Stimulated activated CD8-positive, alpha-beta memory T cell treated with anti-CD3 and anti-CD28 coated beads, Interleukin-12 subunit alpha, Interleukin-12 subunit beta, amount 100 ng/mL, for 24 hours (primary cell): ENCODE results near the gene OTOS.

ENCODE experiments used
- DNase-seq: peaks from one replicate; pipeline ENCODE4 v3.0.0-alpha.2; 2020; ENCODE audit errors: extremely low read depth

Gene OTOS

DNA sequence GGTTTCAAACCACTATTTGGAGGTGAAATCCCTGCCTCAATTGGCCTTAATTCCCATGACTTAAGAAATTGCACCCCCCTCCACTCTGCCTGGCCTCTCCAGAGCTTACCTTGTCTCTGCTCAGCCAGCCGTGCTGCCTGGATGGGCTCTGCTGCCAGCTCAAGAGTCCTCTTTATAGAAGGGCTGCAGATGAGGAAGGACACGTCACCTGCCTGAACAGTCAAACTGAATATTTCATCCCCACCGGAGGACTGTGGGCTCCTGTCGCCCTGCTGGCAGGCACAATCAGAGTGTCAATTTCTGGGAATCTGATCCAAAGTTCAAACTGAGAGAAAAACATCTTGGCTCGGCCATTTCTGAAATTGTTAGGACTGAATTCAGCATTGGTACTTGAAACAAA, at the start of gene OTOS:
OTOS (minus strand) TSS at position 148 of the 400 bp plus-strand sequence. CDS start 332 bp downstream, outside the sequence.
- DNase-seq = no peak

DNA sequence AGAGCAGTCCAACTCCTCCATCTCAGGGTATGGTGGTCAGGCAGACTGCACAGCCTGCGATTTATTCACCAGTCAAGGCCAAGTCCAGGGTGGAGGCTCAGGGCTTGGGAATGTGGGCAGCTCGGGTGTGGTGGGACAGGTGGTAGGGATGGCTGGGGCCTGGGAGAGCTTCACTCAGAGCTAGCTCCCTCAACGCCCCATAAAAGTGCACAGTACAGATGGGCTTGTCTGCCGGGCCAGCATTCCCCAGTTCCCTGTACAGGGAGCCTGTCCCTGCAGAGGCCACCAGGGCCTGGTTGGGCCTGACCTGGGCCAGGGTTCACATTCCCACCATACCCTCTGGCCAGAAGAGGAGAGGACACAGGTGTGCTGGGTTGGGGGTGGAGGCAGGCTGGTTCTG, 49.2 kb upstream of the OTOS start:
- DNase-seq = no peak

GRCh38 chr2:240187989-240188590, 47.6 kb upstream of the OTOS start:
- no peak for DNase-seq

GRCh38 chr2:240186191-240186725, 45.8 kb upstream of the OTOS start:
- no peak for DNase-seq

GRCh38 chr2:240184656-240185055, 44.2 kb upstream of the OTOS start:
- no peak for DNase-seq

DNA sequence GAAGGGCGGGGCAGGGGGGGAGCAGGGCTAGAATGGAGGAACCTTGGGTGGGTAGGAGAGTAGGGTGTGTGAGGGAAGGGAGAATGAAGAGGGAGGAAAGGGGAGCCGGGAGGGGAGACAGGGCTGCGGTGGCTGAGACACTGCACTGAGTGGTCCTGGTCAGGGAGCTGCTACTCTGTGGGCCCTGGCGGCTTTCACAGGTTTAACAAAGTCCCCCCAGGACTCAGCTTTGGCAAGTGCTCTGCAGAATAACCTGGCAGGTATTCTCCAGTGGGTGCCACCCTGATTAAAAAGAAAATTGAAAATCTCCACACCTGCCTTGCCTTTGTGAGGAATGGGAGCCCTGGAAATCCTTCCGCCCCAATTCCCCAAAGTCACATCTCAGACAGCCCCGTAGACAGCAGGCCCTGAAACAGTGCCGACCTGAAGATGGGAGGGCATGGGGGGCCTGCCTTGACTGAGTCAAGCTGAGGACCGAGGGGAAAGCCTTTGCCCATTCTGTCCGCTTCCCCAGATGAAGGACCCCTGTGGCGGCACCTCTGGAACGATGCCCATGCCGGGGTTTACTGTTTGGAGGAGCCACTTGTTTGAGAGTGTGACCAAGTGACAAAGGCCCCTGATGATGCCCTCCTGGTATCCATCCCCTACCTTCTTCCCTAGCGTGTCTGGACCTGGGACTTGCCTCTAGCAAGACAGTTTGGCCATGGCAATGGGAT, 43.6 kb upstream of the OTOS start:
- DNase-seq = no peak

- DNase-seq = no peak
Observed at GRCh38 chr2:240183006-240183874, 42.8 kb upstream of the OTOS start.

DNA sequence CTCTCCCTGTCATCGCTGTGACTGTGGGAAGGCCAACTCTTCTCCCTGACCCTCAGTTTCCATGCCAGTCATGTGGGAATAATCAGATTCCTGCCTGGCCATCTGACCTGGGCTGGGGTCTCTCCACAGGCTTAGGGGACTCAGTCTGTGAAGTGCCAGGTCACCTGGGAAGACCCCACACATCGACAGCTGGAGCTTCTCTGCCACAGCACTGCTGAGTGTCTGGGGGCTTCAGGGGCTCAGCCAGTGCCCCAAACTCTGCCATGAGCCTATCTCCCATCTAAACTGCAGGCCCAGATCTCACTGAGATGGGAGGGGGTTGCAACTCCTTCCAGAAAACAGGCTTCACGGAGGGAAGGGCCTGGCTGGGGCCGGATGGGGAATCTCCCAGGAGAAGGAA, 42.0 kb upstream of the OTOS start:
- DNase-seq = no peak

DNA sequence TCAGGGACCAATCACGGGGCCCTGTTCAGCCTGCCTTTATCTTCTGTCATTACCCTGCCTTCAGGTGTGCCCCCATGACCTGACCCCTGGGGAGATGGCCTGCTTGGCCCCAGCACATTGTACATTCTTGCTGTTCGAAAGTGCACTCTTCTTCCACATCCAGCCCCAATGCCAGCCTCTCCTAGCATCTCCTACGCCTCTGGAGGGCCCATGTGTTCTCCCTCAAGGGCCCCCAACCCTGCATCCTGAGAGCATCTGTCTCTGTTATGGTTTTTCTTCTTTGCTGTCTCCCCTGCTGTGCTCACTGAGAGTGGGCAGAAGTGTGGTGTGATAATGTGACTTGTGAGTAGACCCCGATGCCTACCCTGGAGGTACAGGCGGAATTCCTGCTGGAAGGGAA, 41.5 kb upstream of the OTOS start:
- DNase-seq = no peak

DNA sequence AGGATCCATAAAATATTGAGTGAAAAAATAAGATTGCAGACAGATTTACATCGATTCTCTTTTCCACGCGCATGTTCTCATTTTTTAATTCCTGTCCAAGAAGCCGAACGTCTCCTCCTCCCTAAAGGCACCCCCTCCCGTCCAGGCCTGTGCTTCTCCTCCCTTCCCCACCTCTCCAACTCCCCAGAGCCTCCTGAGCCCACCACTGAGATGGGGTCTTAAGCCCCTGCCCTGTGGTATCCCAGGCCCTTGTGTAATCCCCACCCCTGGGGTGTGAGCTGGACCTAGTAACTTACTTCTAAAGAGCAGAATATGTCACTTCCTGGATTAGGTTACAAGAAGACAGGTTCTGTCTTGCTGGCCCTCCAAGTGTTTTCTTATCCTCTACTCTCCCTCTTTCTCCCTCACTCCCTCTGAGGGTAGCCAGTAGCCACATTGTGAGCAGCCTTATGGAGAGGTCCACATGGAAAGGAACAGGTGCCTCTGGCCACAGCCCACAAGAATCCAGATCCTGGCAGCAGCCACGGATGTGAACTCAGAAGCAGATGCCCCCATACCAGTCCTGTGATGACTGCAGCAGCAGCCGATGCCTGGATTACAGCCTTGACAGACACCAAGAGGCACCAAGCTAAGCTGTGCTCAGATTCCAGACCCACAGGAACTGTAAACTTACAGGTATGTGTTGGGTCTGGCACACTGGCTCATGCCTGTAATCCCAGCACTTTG, 39.6 kb upstream of the OTOS start:
- DNase-seq = no peak

DNA sequence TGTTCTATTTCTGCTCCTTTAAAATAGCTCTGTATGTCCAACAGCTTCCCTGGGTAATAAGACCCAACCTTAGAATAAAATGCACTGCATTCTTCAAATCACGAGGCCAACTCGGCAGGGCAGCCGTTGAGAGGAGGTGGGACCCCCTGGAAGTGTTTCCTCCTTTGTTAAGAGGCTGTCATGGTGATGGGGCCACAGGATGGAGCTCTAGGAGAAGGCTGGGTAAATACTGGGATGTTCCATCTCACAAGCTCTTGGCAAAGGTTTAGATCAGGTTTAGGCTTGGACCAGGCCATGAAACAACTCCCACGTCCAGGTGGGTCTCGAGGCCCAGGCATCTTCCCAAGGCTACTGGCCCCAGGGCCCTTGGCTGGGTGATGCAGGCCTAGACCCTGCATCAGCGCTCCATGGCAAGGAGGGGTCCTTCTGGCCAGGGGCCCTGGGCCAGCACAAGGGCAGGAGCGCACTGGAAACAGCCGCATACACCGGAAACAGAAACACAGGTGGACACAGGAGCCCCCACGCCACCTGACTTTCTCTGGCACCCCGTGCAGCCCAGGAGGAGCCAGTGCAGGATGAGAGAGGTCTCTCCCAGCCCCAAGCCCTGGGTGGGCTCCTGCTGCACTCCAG, 38.8 kb upstream of the OTOS start:
- DNase-seq = no peak

DNA sequence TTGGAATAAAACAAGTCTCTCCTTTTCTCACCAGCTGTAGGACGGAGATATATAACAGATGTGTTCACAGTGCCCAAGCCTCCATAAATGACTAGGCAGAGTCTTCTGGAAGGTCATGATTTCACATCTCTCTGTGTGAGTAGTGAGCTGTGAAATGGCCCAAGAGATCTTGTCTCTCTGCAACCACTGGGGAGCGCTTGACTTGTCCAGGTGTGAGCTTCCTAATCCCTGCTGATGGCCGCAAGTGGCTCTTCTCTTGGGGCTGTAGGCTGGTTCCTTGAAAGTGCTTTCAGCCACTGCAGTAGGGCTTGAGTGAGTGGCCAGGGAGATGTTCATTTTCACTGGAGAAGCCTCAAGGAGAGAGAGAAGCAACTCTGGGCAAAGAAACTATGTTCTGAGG, 38.1 kb upstream of the OTOS start:
- DNase-seq = no peak

DNA sequence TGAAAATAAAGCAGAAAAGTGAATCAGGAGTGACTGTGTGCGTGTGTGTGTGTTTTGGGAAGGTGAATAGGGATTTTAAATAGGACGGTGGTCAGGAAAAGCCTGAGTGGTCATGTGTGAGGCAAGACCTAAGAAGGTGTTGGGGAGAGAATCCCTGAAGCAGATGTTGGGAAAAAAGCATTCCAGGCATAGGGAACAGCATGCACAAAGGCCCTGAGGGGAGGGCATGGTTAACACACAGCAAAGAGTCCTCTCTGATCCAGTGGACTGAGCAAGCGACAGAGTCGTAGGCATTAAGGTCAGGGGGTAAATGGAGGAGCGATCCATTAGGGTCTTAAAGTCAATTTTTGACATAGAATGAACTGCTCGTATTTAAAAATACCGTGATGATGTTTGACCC, 34.0 kb upstream of the OTOS start:
- DNase-seq = no peak

DNA sequence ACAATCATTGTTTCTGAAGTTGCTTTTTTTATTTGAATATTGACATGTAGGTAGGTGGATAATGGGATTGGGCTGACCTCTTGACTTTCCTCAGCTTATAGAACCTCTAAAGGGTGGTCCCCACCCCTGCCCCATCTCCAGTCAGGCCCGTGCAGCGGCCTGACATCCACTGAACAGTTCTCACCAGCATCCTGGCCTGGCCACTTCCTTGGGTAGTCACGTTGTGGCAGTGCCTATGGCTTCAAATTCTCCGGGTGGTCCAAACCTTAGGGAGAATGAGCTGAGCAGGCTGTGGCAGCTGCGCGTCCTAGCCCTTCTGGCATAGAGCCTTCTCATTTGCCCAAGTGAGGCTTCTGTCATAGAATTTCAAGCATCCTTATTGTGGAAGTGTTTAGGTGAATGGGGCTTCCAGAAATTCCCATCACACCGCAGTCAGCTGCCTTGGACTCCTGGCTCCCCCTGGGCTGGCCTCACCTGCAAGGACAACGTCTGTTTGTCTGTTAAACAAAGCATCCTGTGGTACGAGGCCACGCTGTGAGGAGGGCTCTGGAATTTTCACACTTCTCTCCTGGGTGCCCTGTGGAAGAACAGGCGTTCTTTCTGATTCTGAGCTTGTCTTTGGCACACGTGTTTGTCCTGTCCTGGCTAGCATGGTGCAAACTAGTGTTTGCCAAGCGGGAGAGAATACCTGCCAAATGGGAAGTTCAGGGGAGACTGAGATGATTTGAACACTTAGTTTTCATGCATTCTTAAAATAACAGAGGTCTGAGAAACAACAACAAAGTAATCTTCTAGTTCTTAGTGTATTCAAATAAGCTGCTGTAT, 31.8 kb upstream of the OTOS start:
- no peak for DNase-seq

GRCh38 chr2:240170883-240171282, 30.4 kb upstream of the OTOS start:
- no peak for DNase-seq

- no peak for DNase-seq
Observed at GRCh38 chr2:240170354-240170735, 29.9 kb upstream of the OTOS start.

- DNase-seq = no peak
Observed at GRCh38 chr2:240169486-240170353, 29.3 kb upstream of the OTOS start.

DNA sequence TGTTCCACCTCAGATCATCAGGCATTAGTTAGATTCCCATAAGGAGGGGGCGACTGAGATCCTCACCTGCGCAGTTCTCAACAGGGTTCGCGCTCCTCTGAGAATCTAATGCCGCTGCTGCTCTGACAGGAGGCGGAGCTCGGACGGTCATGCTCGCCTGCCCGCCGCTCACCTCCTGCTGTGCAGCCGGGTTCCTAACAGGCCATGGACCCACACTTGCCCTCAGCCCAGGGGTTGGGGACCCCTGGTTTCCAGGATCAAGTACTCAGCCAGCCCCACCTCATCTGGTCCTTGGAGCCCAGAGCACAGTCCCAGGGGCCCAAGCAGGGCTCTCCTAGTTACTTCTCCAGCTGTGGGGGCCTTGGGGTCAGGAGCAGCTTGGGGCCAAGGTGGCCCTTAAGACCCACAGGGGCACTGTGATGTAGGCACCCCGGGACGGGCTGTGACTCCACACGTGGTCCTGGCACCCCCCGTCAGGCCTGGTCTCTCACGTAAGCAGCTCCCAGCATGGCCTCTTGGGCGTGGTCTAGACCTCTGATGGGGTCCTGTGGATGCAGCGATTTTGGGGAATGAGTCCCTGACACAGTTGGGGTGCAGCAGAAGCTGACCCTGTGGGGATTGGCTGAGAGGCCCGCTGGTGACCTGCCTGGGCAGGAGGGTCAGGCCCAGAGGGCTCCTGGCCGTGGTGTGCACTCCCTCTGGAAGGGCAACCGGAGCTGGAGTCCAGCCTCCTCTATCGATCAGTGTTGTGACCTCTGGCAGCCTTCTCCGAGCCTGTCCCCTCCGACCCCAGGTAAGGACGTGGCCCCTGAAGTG, 28.3 kb upstream of the OTOS start:
- DNase-seq = no peak

DNA sequence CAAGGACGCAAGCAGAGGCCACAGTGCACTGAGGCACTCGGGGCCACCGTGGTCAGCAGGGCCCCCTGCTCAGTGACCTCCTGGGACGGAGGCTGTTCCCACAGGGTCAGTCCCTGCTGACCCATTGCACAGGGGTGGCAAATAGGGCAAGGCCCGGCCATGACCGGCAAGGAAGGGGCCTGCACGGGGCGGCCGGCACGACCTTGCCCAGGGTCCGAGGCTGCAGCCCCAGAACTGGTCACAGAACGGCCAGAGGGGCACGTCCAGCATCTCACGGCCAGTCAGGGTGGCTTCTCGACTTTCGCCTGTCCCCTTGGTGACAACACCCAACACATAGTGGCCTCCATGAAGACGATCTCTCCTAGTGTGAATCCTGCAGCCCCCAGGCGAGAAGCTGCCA, 27.6 kb upstream of the OTOS start:
- DNase-seq = no peak
